Stimulated activated CD8-positive, alpha-beta memory T cell treated with anti-CD3 and anti-CD28 coated beads, Interleukin-7, amount 100 ng/mL, for 4 hours (primary cell): ENCODE measurements around the gene CCDC12.

Experiments
- DNase-seq, 2 donors: peaks; one replicate each; pipeline ENCODE4 v3.0.0-alpha.2; 2020; ENCODE audit warnings: low read depth in 2 of 2

Gene CCDC12

GRCh38 chr3:46996689-46997452, 20.3 kb upstream of the CCDC12 start:
- no peak for DNase-seq

DNA sequence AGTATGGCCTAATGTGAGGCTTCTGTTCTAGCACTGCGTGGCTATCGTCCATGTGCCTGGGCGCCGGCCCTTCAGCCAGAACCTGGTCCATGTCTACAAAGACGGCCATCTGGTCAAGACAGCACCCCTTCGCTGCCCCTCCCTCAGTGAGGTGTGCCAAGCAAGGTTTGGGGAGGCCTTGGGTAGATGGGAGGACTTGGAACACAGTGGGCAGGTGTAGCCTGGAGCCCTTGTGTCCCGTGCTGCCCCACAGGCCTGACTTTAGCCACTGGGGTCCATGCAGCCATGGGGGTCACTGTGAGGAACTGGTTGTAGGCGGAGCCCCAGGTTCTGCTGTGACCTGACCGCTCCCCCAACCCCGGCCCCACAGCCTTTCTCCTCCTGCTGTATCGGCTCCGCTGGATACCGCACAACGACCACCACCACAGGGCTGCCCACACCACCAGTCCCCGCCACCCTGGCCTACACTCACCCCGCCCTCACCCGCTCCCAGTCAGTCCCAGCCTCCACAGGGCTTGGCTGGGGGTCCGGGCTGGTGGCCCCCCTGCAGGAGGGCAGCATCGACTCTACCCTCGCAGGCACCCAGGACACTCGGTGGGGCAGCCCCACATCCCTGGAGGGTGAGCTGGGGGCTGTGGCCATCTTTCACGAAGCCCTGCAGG, 19.5 kb upstream of the CCDC12 start:
- no peak for DNase-seq

GRCh38 chr3:46994801-46995731, 18.5 kb upstream of the CCDC12 start:
- no peak for DNase-seq

- DNase-seq: no peak
These were observed 17.4 kb upstream of the CCDC12 start for GRCh38 chr3:46993986-46994385.

DNA sequence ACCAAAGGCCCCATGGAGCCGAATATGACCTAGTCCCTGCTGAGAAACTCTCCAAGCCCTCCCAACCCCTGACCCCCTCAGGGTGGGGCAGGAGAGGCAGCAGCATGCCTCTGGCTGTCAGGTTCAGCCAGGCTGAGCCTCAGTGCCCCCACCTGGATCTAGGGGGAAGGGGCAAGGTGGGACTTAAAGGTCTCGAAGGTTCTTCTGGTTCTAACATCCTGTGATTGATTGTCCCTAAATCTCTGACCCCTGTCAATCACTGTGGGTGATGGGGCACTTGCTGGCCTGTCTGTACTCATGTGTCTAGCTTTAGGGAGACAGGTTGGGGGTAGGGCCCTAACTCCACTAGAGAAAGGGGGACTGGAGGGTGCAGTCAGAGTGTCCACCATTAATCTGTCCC, 16.7 kb upstream of the CCDC12 start:
- DNase-seq: no peak

GRCh38 chr3:46992231-46992630, 15.7 kb upstream of the CCDC12 start:
- no peak for DNase-seq

DNA sequence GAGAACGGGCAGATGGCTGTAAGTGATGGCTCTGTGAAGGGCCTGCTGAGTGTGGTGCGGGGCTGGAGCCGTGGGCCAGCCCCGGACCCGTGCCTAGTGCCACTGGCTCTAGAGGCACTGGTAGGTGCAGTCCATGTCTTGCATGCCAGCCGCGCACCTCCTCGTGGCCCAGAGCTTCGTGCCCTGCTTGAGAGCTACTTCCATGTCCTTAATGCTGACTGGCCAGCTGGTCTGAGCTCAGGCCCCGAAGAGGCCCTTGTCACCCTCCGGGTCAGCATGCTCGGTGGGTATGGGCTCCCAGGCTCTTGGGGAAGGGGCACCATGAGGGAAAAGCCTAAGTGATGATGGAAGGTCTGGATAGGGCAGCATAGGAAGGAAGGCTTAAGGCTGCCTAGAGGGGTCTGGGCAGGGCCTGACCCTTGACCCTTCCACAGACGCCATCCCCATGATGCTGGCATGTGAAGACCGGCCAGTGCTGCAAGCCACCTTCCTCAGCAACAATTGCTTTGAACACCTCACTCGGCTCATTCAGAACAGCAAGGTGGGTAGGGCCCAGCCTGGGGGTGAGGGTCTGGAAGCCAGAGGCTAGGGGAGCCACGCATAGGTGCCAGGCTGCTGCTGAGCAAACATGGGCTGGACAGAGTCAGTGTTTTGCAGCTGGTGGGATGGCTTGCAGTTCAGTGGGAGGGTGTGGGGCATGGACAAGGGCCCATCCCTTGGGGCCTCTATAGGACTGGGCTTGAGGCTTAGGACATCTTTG, 15.0 kb upstream of the CCDC12 start:
- DNase-seq: no peak

DNA sequence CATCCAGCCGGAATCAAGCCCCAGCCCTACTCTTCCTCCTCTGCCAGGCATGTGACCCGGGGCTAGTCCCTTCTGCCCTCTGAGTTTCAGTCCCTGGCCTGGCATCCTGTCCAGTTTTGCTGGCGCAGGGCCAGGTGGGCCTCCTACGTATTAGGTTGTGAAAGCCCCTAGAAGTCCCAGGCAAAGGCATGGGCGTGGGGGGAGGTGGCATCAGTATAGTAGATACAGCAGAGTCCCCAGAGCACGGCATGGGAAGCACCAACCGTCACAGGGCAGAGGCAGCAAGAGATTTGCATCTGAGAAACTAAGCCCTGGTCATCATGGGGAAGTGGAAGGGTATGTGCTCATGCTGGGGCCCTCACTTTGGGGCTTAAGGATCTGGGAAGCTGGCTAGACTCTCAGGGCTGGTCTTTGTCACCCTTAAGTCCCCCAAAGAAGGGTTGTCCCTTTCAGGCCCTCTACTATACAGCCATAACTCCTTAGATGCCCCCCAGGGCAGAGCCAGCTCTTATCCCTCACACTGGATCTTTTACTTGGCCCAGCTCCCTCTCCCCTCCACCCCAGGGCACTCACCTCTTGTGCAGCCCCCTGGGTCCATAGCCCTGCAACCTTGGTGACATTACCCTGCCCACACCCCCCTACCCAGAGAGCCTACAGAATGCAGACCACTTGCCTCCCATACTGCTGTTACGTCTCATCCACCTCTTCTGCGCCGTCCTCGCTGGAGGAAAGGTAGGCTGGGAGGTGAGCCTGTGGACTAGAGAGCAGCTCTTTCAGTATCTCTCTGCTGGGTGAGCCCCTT, 14.2 kb upstream of the CCDC12 start:
- DNase-seq: no peak

- no peak for DNase-seq
These were observed 12.7 kb upstream of the CCDC12 start for GRCh38 chr3:46989146-46989810.

DNA sequence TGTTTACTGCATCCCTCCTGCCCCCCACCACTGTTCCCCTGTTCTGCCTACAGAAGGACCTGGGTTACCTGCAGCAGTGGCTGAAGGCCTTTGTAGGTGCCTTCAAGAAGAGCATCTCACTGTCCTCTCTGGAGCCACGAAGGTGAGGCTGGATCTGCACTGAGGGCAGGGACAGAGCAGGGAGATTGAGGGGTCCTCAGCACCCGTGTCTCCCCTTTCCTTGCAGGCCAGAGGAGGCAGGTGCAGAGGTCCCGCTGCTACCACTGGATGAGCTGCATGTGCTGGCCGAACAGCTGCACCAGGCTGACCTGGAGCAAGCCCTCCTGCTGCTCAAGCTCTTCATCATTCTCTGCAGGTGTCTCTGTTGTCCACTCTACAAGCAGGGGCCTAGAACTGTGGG, 12.1 kb upstream of the CCDC12 start:
- no peak for DNase-seq

DNA sequence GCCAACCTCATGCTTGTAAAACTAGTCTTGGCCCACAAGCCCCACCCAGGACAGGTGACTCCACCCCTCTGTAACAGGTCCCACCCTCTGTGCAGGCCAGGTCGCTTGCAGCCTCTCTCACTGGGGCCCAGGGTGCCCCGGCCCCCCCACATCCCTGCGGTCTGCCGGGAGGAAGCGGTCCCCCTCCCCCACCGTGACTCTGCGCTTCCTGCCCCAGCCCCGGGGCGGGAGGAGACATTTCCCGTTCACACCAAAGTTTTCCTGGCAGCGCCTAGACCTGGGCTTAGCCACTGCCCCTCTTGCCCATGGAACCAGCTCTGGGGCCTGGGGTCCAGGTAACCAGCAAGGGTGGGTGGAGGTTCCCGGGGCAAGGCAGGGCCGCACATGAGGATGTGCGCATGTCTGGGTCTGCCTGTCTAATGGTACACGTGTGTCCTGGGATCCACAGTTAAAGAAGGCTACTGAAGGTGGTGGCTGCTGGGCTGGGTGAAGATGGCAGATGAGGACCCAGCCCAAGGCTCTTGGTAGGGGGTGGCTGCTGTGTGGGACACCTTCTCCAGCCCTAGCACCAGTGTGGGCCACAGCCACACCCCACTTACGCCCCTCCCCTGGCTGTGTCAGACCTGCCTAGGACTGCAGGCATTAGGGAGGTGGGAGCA, 11.3 kb upstream of the CCDC12 start:
- peak; percentile 76 to 80 for DNase-seq

DNA sequence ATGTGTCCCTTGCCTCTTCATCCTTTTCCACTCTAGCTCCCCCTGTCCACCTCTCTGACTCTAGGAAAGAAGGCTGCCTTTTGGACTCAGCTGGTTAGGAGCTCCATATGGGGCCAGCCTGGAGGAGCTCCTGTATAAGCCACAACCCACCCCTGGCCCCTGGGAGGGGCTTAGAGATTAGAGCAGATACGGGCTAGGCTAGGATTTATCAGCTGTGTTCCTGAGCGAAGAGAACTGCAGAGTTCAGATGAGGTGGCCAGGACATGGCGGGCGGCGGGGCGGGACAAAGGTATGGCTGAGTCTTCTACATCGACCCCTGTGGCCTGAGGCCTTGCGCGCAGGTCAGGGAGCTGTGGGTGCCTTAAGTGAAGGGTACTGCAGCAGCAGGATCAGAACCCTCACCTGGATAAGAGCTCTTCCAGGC, 10.8 kb upstream of the CCDC12 start:
- DNase-seq: no peak

DNA sequence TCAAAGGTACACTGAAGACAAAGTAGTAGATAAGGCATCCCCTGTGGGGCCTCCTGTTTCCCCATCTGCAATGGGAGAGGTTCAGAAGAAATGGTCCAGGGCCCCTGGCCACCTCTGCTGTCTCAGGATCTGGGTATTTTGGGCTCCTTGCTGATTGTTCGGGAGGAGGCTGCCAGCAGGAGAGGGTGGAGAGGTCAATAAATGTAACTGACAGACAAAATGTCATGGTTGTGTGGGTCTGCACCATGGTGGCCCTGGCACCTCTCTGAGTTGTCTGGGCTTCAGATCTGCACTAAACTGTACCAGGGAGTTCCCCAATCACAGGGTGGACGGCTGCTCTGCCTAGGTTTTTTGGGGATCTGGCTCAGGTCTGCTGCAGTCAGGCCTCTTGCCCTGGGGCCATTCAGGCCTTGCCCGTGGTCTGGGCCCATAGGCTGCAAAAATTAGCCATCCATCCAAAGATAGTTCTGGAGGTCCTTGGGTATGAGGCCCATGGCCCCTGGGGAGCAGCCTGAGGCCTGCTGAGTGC, 10.3 kb upstream of the CCDC12 start:
- no peak for DNase-seq

GRCh38 chr3:46986055-46986730, 9.6 kb upstream of the CCDC12 start:
- no peak for DNase-seq

- DNase-seq: no peak
These were observed 9.0 kb upstream of the CCDC12 start for GRCh38 chr3:46985588-46985987.

DNA sequence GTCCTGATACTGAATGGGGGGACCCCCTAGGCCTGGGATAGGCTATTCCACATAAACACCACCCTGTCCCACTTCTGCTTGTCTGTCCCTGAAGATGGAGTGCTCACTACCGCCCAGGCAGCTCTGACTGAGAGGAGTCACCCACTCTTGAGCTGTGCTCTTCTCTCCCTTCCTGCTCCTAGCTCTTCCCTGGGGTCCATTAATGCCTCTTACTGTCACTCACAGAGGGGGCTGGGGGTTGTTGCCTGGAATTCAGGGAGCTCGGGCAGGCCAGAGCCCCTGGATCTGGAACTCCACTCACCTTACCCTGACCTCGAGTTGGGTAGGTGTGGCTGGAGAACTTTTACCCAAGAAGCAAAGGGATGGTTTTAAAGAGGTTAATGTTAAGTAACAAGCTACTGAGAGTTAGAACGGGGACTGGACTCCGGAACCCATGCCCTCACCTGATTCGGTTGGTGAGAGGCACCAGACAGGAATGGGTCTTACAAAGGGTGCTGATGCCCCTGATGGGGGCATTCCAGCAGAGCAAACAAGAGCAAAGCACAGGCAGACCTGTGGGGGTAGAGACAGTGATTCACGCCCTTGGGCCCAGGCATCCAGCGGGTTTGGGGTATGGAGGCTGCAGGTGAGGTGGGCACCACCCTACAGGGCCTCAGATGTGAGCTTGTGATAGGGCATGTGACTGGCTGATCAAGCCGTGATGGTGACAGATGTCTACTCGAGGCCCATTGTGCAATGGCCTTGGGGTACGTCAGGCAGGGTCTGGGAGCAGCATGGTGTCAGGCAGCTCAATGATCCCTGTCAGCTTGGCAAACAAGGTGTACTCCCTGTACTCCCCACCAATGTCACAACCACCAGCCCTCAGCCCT, 8.3 kb upstream of the CCDC12 start:
- no peak for DNase-seq

- DNase-seq: no peak
These were observed 6.0 kb upstream of the CCDC12 start for GRCh38 chr3:46982546-46982945.

DNA sequence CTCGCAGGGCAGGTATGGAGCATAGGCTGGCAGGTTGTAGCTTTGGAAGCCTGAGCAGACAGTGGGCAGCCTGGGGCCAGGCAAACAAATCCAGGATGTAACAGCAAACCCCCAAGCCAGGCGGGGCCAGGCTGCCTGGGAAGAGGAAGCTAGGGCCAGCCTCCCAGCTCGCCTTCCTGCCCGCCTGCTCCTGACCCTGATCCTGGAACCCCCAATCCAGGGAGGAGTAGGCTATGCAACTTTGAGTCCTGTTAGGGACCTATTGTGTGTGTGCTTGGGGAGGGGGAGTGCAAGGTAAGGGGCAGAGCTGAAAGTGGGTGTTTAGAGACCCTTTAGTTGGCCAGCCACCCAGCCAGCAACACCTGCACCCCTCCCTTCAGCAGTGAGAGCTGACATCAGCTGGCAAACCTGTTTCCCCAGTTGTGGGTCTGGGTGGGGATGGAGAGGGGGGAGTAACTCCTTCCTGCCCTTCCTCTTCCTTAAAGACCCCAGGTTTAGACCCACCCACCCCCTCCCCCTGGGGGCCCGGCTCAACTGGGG, 5.5 kb upstream of the CCDC12 start:
- no peak for DNase-seq
